ENCODE data around the gene SPTBN1.

GRCh38 chr2:54706622-54707021, 250.5 kb downstream of the SPTBN1 start:
- TF ChIP-seq TCF12 (IDR thresholded peaks at IDR 0.05; ENCODE audit: low read depth) (no peak), MAX (IDR thresholded peaks at IDR 0.05) (no peak)
